Measurements from ENCODE around the gene LEMD2.

Gene LEMD2

GRCh38 chr6:33761922-33762629, 26.9 kb downstream of the LEMD2 start:
- H3K4me1 ChIP-seq (ENCODE audit: insufficient read depth, low read length), result no peaks in the 10 kb centered on the region
- H3K4me3 ChIP-seq (ENCODE audit: low read length), result no peak overlapping the region
- no peaks in the 10 kb centered on the region for H3K9me3 ChIP-seq (ENCODE audit: low read length)
- H3K27me3 ChIP-seq (ENCODE audit: insufficient read depth, low read length), result peaks cover 3% of the 10 kb centered on the region
- no peaks in the 10 kb centered on the region for H3K36me3 ChIP-seq (ENCODE audit: insufficient read depth, low read length)
- H2AFZ ChIP-seq (ENCODE audit: low read depth, low read length), result no peak overlapping the region

GRCh38 chr6:33761581-33761921, 27.4 kb downstream of the LEMD2 start:
- Histone ChIP-seq H3K4me3 (ENCODE audit: low read length) (no peak overlapping the region), H3K9me3 (ENCODE audit: low read length) (no peaks in the 10 kb centered on the region), H3K4me1 (ENCODE audit: insufficient read depth, low read length) (no peaks in the 10 kb centered on the region), H2AFZ (ENCODE audit: low read depth, low read length) (no peak overlapping the region), H3K36me3 (ENCODE audit: insufficient read depth, low read length) (no peaks in the 10 kb centered on the region), H3K27me3 (ENCODE audit: insufficient read depth, low read length) (peaks cover 7% of the 10 kb centered on the region)

GRCh38 chr6:33759887-33760629, 28.9 kb downstream of the LEMD2 start:
- H3K36me3 ChIP-seq (ENCODE audit: insufficient read depth, low read length), result no peaks in the 10 kb centered on the region
- no peak overlapping the region for H2AFZ ChIP-seq (ENCODE audit: low read depth, low read length)
- no peaks in the 10 kb centered on the region for H3K9me3 ChIP-seq (ENCODE audit: low read length)
- H3K4me1 ChIP-seq (ENCODE audit: insufficient read depth, low read length), result peaks cover 2% of the 10 kb centered on the region
- H3K27me3 ChIP-seq (ENCODE audit: insufficient read depth, low read length), result peaks cover 8% of the 10 kb centered on the region
- H3K4me3 ChIP-seq (ENCODE audit: low read length), result no peak overlapping the region

- Histone ChIP-seq H3K36me3 (ENCODE audit: insufficient read depth, low read length) (no peaks in the 10 kb centered on the region), H3K4me1 (ENCODE audit: insufficient read depth, low read length) (peaks cover 2% of the 10 kb centered on the region), H3K27me3 (ENCODE audit: insufficient read depth, low read length) (peaks cover 8% of the 10 kb centered on the region), H3K9me3 (ENCODE audit: low read length) (no peaks in the 10 kb centered on the region), H3K4me3 (ENCODE audit: low read length) (no peak overlapping the region), H2AFZ (ENCODE audit: low read depth, low read length) (no peak overlapping the region)
These were observed 30.1 kb downstream of the LEMD2 start for GRCh38 chr6:33758815-33759216.

GRCh38 chr6:33757906-33758305, 31.0 kb downstream of the LEMD2 start:
- Histone ChIP-seq H3K27me3 (ENCODE audit: insufficient read depth, low read length) (peaks cover 8% of the 10 kb centered on the region), H3K36me3 (ENCODE audit: insufficient read depth, low read length) (no peaks in the 10 kb centered on the region)

GRCh38 chr6:33757113-33757512, 31.8 kb downstream of the LEMD2 start:
- Histone ChIP-seq H3K36me3 (ENCODE audit: insufficient read depth, low read length) (no peaks in the 10 kb centered on the region), H3K9me3 (ENCODE audit: low read length) (no peaks in the 10 kb centered on the region), H2AFZ (ENCODE audit: low read depth, low read length) (no peak overlapping the region), H3K4me3 (ENCODE audit: low read length) (no peak overlapping the region), H3K4me1 (ENCODE audit: insufficient read depth, low read length) (peaks cover 7% of the 10 kb centered on the region), H3K27me3 (ENCODE audit: insufficient read depth, low read length) (peaks cover 8% of the 10 kb centered on the region)

More at GRCh38 chr6:33757906-33758305, 31.0 kb downstream of the LEMD2 start:
- no peak overlapping the region for H3K4me3 ChIP-seq (ENCODE audit: low read length)
- no peak overlapping the region for H2AFZ ChIP-seq (ENCODE audit: low read depth, low read length)
- H3K9me3 ChIP-seq (ENCODE audit: low read length), result no peaks in the 10 kb centered on the region
- peaks cover 2% of the 10 kb centered on the region for H3K4me1 ChIP-seq (ENCODE audit: insufficient read depth, low read length)

GRCh38 chr6:33756211-33756954, 32.5 kb downstream of the LEMD2 start:
- Histone ChIP-seq H3K36me3 (ENCODE audit: insufficient read depth, low read length) (no peaks in the 10 kb centered on the region), H3K4me3 (ENCODE audit: low read length) (no peak overlapping the region), H3K27me3 (ENCODE audit: insufficient read depth, low read length) (peaks cover 8% of the 10 kb centered on the region)

GRCh38 chr6:33755070-33755869, 33.7 kb downstream of the LEMD2 start:
- H2AFZ ChIP-seq (ENCODE audit: low read depth, low read length), result no peak overlapping the region
- H3K4me1 ChIP-seq (ENCODE audit: insufficient read depth, low read length), result peaks cover 13% of the 10 kb centered on the region
- no peaks in the 10 kb centered on the region for H3K36me3 ChIP-seq (ENCODE audit: insufficient read depth, low read length)
- peaks cover 7% of the 10 kb centered on the region for H3K27me3 ChIP-seq (ENCODE audit: insufficient read depth, low read length)
- no peaks in the 10 kb centered on the region for H3K9me3 ChIP-seq (ENCODE audit: low read length)
- H3K4me3 ChIP-seq (ENCODE audit: low read length), result no peak overlapping the region

More at GRCh38 chr6:33756211-33756954, 32.5 kb downstream of the LEMD2 start:
- H3K4me1 ChIP-seq (ENCODE audit: insufficient read depth, low read length), result peaks cover 13% of the 10 kb centered on the region
- no peaks in the 10 kb centered on the region for H3K9me3 ChIP-seq (ENCODE audit: low read length)
- no peak overlapping the region for H2AFZ ChIP-seq (ENCODE audit: low read depth, low read length)

- H2AFZ ChIP-seq (ENCODE audit: low read depth, low read length), result no peak overlapping the region
These were observed 34.7 kb downstream of the LEMD2 start for GRCh38 chr6:33754222-33754621.

GRCh38 chr6:33752646-33753015, 36.3 kb downstream of the LEMD2 start:
- no peak overlapping the region for H2AFZ ChIP-seq (ENCODE audit: low read depth, low read length)
- H3K4me3 ChIP-seq (ENCODE audit: low read length), result no peak overlapping the region
- H3K9me3 ChIP-seq (ENCODE audit: low read length), result no peaks in the 10 kb centered on the region
- H3K36me3 ChIP-seq (ENCODE audit: insufficient read depth, low read length), result no peaks in the 10 kb centered on the region
- H3K27me3 ChIP-seq (ENCODE audit: insufficient read depth, low read length), result peaks cover 5% of the 10 kb centered on the region
- peaks cover 15% of the 10 kb centered on the region for H3K4me1 ChIP-seq (ENCODE audit: insufficient read depth, low read length)

More at GRCh38 chr6:33754222-33754621, 34.7 kb downstream of the LEMD2 start:
- Histone ChIP-seq H3K9me3 (ENCODE audit: low read length) (no peaks in the 10 kb centered on the region), H3K36me3 (ENCODE audit: insufficient read depth, low read length) (no peaks in the 10 kb centered on the region), H3K4me3 (ENCODE audit: low read length) (no peak overlapping the region), H3K4me1 (ENCODE audit: insufficient read depth, low read length) (peaks cover 13% of the 10 kb centered on the region), H3K27me3 (ENCODE audit: insufficient read depth, low read length) (peaks cover 5% of the 10 kb centered on the region)

- Histone ChIP-seq H3K9me3 (ENCODE audit: low read length) (no peaks in the 10 kb centered on the region), H2AFZ (ENCODE audit: low read depth, low read length) (no peak overlapping the region), H3K4me1 (ENCODE audit: insufficient read depth, low read length) (peaks cover 18% of the 10 kb centered on the region), H3K4me3 (ENCODE audit: low read length) (no peak overlapping the region), H3K27me3 (ENCODE audit: insufficient read depth, low read length) (peaks cover 5% of the 10 kb centered on the region), H3K36me3 (ENCODE audit: insufficient read depth, low read length) (no peaks in the 10 kb centered on the region)
These were observed 36.9 kb downstream of the LEMD2 start for GRCh38 chr6:33751771-33752645.

Data from neuron (in vitro differentiated cells).